ENCODE results near the gene DNM2.

GRCh38 chr19:10712045-10712444, 5.8 kb upstream of the DNM2 start:
- TF ChIP-seq, protein P1, sequence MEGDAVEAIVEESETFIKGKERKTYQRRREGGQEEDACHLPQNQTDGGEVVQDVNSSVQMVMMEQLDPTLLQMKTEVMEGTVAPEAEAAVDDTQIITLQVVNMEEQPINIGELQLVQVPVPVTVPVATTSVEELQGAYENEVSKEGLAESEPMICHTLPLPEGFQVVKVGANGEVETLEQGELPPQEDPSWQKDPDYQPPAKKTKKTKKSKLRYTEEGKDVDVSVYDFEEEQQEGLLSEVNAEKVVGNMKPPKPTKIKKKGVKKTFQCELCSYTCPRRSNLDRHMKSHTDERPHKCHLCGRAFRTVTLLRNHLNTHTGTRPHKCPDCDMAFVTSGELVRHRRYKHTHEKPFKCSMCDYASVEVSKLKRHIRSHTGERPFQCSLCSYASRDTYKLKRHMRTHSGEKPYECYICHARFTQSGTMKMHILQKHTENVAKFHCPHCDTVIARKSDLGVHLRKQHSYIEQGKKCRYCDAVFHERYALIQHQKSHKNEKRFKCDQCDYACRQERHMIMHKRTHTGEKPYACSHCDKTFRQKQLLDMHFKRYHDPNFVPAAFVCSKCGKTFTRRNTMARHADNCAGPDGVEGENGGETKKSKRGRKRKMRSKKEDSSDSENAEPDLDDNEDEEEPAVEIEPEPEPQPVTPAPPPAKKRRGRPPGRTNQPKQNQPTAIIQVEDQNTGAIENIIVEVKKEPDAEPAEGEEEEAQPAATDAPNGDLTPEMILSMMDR (IDR thresholded peaks at IDR 0.05; ENCODE audit: low read length): no peak
- TF ChIP-seq EZH2 (optimal IDR thresholded peaks at IDR 0.05; ENCODE audit: low read depth, low read length): no peak
